ENCODE measurements around the gene NMNAT3.
A peak's percentile ranks its signal among the peaks of the same experiment; 100 is the strongest.

NMNAT3 gene

DNA sequence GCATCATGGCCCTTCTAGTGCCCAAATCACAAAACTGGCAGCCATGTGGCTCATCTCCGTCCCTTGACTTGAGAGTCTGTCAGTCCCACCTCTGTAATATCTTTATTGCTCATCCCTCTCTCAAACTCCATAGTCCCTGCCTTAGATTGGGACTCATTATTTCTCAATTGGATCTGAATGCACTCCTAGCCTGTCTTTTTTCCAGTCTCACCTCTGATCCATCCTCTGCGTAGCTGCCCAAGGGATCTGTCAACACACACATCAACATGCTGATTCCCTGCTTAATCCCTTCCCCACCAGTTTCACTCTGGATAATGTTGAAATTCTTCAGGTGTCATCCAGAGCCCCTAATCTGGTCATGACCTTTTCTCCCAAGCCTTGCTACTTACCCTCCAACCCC, 39.3 kb downstream of the NMNAT3 start:
- TF ChIP-seq ZNF274 (IDR thresholded peaks at IDR 0.05; ENCODE audit: low read depth, low read length) (no peak), SUZ12 (IDR thresholded peaks at IDR 0.05; ENCODE audit: extremely low read depth, insufficient read depth, insufficient read length) (no peak), YY1 (IDR thresholded peaks at IDR 0.05; ENCODE audit: insufficient read depth, insufficient read length) (no peak)
- Histone ChIP-seq H3K36me3 (ENCODE audit: insufficient read depth, insufficient read length, low read length) (no peaks in the 10 kb centered on the region), H3K9me3 (ENCODE audit: insufficient read depth, low read length) (no peaks in the 10 kb centered on the region), H3K27me3 (ENCODE audit: insufficient read depth, insufficient read length) (no peaks in the 10 kb centered on the region), H3K4me3 (ENCODE audit: insufficient read length, low read depth) (no peak overlapping the region), H3K9ac (ENCODE audit: insufficient read length, low read depth) (no peak overlapping the region), H3K4me1 (ENCODE audit: insufficient read depth, insufficient read length) (no peaks in the 10 kb centered on the region)
- DNase-seq (ENCODE audit: low read depth, low spot score) = no peak

- no peak overlapping the region for H3K4me3 ChIP-seq (ENCODE audit: insufficient read length, low read depth)
Measured at GRCh38 chr3:139636511-139636910, 41.3 kb downstream of the NMNAT3 start.

GRCh38 chr3:139634111-139634635, 43.6 kb downstream of the NMNAT3 start:
- H3K4me1 ChIP-seq (ENCODE audit: insufficient read depth, insufficient read length) = no peaks in the 10 kb centered on the region
- TF ChIP-seq SUZ12 (IDR thresholded peaks at IDR 0.05; ENCODE audit: extremely low read depth, insufficient read depth, insufficient read length) (no peak), YY1 (IDR thresholded peaks at IDR 0.05; ENCODE audit: insufficient read depth, insufficient read length) (no peak), ZNF274 (IDR thresholded peaks at IDR 0.05; ENCODE audit: low read depth, low read length) (no peak)
- no peaks in the 10 kb centered on the region for H3K27me3 ChIP-seq (ENCODE audit: insufficient read depth, insufficient read length)
- no peaks in the 10 kb centered on the region for H3K9me3 ChIP-seq (ENCODE audit: insufficient read depth, low read length)
- DNase-seq (ENCODE audit: low read depth, low spot score) = no peak
- no peaks in the 10 kb centered on the region for H3K36me3 ChIP-seq (ENCODE audit: insufficient read depth, insufficient read length, low read length)
- no peak overlapping the region for H3K9ac ChIP-seq (ENCODE audit: insufficient read length, low read depth)
- no peak overlapping the region for H3K4me3 ChIP-seq (ENCODE audit: insufficient read length, low read depth)

More at GRCh38 chr3:139636511-139636910, 41.3 kb downstream of the NMNAT3 start:
- H3K27me3 ChIP-seq (ENCODE audit: insufficient read depth, insufficient read length) = no peaks in the 10 kb centered on the region
- H3K36me3 ChIP-seq (ENCODE audit: insufficient read depth, insufficient read length, low read length) = no peaks in the 10 kb centered on the region
- no peak overlapping the region for H3K9ac ChIP-seq (ENCODE audit: insufficient read length, low read depth)
- no peak for DNase-seq (ENCODE audit: low read depth, low spot score)
- TF ChIP-seq YY1 (IDR thresholded peaks at IDR 0.05; ENCODE audit: insufficient read depth, insufficient read length) (no peak), SUZ12 (IDR thresholded peaks at IDR 0.05; ENCODE audit: extremely low read depth, insufficient read depth, insufficient read length) (no peak), ZNF274 (IDR thresholded peaks at IDR 0.05; ENCODE audit: low read depth, low read length) (no peak)
- H3K9me3 ChIP-seq (ENCODE audit: insufficient read depth, low read length) = no peaks in the 10 kb centered on the region
- no peaks in the 10 kb centered on the region for H3K4me1 ChIP-seq (ENCODE audit: insufficient read depth, insufficient read length)

GRCh38 chr3:139633511-139633910, 44.3 kb downstream of the NMNAT3 start:
- H3K9ac ChIP-seq (ENCODE audit: insufficient read length, low read depth) = no peak overlapping the region
- no peaks in the 10 kb centered on the region for H3K4me1 ChIP-seq (ENCODE audit: insufficient read depth, insufficient read length)
- H3K4me3 ChIP-seq (ENCODE audit: insufficient read length, low read depth) = no peak overlapping the region
- DNase-seq (ENCODE audit: low read depth, low spot score) = no peak
- H3K36me3 ChIP-seq (ENCODE audit: insufficient read depth, insufficient read length, low read length) = no peaks in the 10 kb centered on the region
- H3K27me3 ChIP-seq (ENCODE audit: insufficient read depth, insufficient read length) = no peaks in the 10 kb centered on the region
- TF ChIP-seq SUZ12 (IDR thresholded peaks at IDR 0.05; ENCODE audit: extremely low read depth, insufficient read depth, insufficient read length) (no peak), ZNF274 (IDR thresholded peaks at IDR 0.05; ENCODE audit: low read depth, low read length) (no peak), YY1 (IDR thresholded peaks at IDR 0.05; ENCODE audit: insufficient read depth, insufficient read length) (no peak)
- H3K9me3 ChIP-seq (ENCODE audit: insufficient read depth, low read length) = no peaks in the 10 kb centered on the region

GRCh38 chr3:139630542-139630941, 47.2 kb downstream of the NMNAT3 start:
- H3K4me1 ChIP-seq (ENCODE audit: insufficient read depth, insufficient read length) = no peaks in the 10 kb centered on the region
- no peaks in the 10 kb centered on the region for H3K27me3 ChIP-seq (ENCODE audit: insufficient read depth, insufficient read length)
- no peaks in the 10 kb centered on the region for H3K36me3 ChIP-seq (ENCODE audit: insufficient read depth, insufficient read length, low read length)
- peak; percentile 28 for DNase-seq (ENCODE audit: low read depth, low spot score)
- H3K9me3 ChIP-seq (ENCODE audit: insufficient read depth, low read length) = no peaks in the 10 kb centered on the region
- TF ChIP-seq SUZ12 (IDR thresholded peaks at IDR 0.05; ENCODE audit: extremely low read depth, insufficient read depth, insufficient read length) (no peak), YY1 (IDR thresholded peaks at IDR 0.05; ENCODE audit: insufficient read depth, insufficient read length) (no peak), ZNF274 (IDR thresholded peaks at IDR 0.05; ENCODE audit: low read depth, low read length) (no peak)
- peak overlapping the region; percentile 4 for H3K9ac ChIP-seq (ENCODE audit: insufficient read length, low read depth)
- no peak overlapping the region for H3K4me3 ChIP-seq (ENCODE audit: insufficient read length, low read depth)

DNA sequence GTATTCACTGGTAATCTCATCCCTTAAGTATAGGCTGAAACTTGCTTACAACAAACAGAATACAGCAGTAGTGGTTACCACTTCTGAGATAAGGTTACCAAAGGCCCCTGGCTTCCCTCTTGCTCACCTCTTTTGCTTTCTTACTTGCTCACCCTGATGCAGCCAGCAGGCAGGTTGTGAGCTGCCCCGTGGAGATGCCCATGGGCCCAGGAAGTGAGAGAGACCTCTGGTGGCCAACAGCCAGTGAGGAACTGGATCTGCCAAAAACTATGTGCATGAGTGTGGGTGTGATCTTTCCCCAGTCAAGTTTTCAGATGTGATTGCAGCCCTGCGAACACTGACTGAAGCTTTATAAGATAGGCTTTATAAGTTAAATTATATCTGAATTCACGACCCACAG, 48.7 kb downstream of the NMNAT3 start:
- no peaks in the 10 kb centered on the region for H3K36me3 ChIP-seq (ENCODE audit: insufficient read depth, insufficient read length, low read length)
- no peaks in the 10 kb centered on the region for H3K9me3 ChIP-seq (ENCODE audit: insufficient read depth, low read length)
- H3K4me3 ChIP-seq (ENCODE audit: insufficient read length, low read depth) = no peak overlapping the region
- DNase-seq (ENCODE audit: low read depth, low spot score) = no peak
- no peaks in the 10 kb centered on the region for H3K27me3 ChIP-seq (ENCODE audit: insufficient read depth, insufficient read length)
- TF ChIP-seq ZNF274 (IDR thresholded peaks at IDR 0.05; ENCODE audit: low read depth, low read length) (no peak), SUZ12 (IDR thresholded peaks at IDR 0.05; ENCODE audit: extremely low read depth, insufficient read depth, insufficient read length) (no peak), YY1 (IDR thresholded peaks at IDR 0.05; ENCODE audit: insufficient read depth, insufficient read length) (no peak)
- no peaks in the 10 kb centered on the region for H3K4me1 ChIP-seq (ENCODE audit: insufficient read depth, insufficient read length)
- H3K9ac ChIP-seq (ENCODE audit: insufficient read length, low read depth) = no peak overlapping the region

DNA sequence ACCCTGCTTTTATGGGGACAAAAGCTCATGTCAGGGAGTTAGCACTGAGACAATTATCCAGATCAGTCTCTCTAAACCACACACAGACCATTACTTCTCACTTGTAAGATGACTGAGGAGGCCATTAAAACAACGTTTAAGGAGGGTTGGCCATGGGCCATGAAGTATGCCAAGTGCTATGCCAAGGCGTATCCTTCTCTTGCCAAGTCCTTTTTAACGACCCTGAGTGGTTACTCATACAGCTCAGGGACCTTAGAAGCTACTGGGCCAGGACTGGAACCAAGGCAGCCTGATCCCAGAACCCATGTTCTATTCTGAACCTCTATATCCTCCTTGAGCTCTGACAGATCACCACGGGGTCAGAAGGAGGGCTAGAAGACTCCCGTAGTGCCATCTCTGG, 50.0 kb downstream of the NMNAT3 start:
- Histone ChIP-seq H3K9me3 (ENCODE audit: insufficient read depth, low read length) (no peaks in the 10 kb centered on the region), H3K27me3 (ENCODE audit: insufficient read depth, insufficient read length) (no peaks in the 10 kb centered on the region), H3K36me3 (ENCODE audit: insufficient read depth, insufficient read length, low read length) (no peaks in the 10 kb centered on the region), H3K9ac (ENCODE audit: insufficient read length, low read depth) (no peak overlapping the region), H3K4me1 (ENCODE audit: insufficient read depth, insufficient read length) (no peaks in the 10 kb centered on the region), H3K4me3 (ENCODE audit: insufficient read length, low read depth) (no peak overlapping the region)
- TF ChIP-seq SUZ12 (IDR thresholded peaks at IDR 0.05; ENCODE audit: extremely low read depth, insufficient read depth, insufficient read length) (no peak), YY1 (IDR thresholded peaks at IDR 0.05; ENCODE audit: insufficient read depth, insufficient read length) (no peak), ZNF274 (IDR thresholded peaks at IDR 0.05; ENCODE audit: low read depth, low read length) (no peak)
- no peak for DNase-seq (ENCODE audit: low read depth, low spot score)
